Measurements from ENCODE around the gene UCHL5.

Gene UCHL5

DNA sequence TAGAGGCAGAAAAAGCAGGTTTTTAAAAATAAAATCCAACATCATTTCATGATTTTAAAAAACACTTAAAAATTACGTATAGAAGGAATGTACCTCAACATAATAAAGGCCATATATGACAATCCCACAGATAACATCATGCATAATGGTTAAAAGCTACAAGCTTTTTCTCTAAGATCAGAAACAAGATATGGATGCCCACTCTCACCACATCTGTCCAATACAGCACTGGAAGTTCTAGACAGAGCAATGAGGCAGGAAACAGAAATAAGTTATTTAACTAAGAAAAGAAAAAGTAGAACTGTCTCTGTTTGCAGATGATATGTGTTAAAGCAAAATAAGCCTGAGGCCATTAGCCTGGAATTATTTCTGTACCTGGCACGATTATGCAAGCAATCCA is 96.3 kb downstream of the UCHL5 start:
- no peak for DNase-seq

Measured in central memory CD4-positive, alpha-beta T cell (primary cell).